KOPT-K1 (cell line): ENCODE results near the gene DNAJC4.

Experiments
- H3K27ac ChIP-seq: fragments of 200-600 bp; sonication (generic); 2 replicates; pipeline ENCODE4 v1.5.1; 2016; ENCODE audit warnings: antibody characterized with exemption, mild to moderate bottlenecking, low read depth, low read length; ENCODE audit not compliant: poor library complexity, severe bottlenecking
- H3K36me3 ChIP-seq: fragments of 200-600 bp; sonication (generic); 2 replicates; pipeline ENCODE4 v1.5.1; 2017; ENCODE audit warnings: antibody characterized with exemption, mild to moderate bottlenecking, low read length, moderate library complexity; ENCODE audit not compliant: insufficient read depth
- H3K9me3 ChIP-seq: fragments of 200-600 bp; sonication (generic); 2 replicates; pipeline ENCODE4 v1.5.1; 2017; ENCODE audit warnings: antibody characterized with exemption, low read length, mild to moderate bottlenecking; ENCODE audit not compliant: insufficient read depth, poor library complexity, severe bottlenecking

DNAJC4 gene

GRCh38 chr11:64251753-64252002 lies 21.3 kb downstream of the DNAJC4 start:
- Histone ChIP-seq H3K27ac (no peak overlapping the region), H3K9me3 (no peaks in the 10 kb centered on the region)

GRCh38 chr11:64252003-64252872 lies 21.9 kb downstream of the DNAJC4 start:
- peaks cover 7% of the 10 kb centered on the region; the same call in 1 of the 2 replicates for H3K36me3 ChIP-seq
- no peak overlapping the region for H3K27ac ChIP-seq
- H3K9me3 ChIP-seq = no peaks in the 10 kb centered on the region

More at GRCh38 chr11:64251753-64252002, 21.3 kb downstream of the DNAJC4 start:
- H3K36me3 ChIP-seq = peaks cover 6% of the 10 kb centered on the region; the same call in 1 of the 2 replicates

- H3K27ac ChIP-seq = no peak overlapping the region
These were observed 22.7 kb downstream of the DNAJC4 start for GRCh38 chr11:64253043-64253442.

GRCh38 chr11:64253481-64253880 lies 23.1 kb downstream of the DNAJC4 start:
- H3K9me3 ChIP-seq = no peaks in the 10 kb centered on the region
- H3K36me3 ChIP-seq = peaks cover 10% of the 10 kb centered on the region; the same call in 1 of the 2 replicates
- H3K27ac ChIP-seq = no peak overlapping the region

More at GRCh38 chr11:64253043-64253442, 22.7 kb downstream of the DNAJC4 start:
- Histone ChIP-seq H3K9me3 (no peaks in the 10 kb centered on the region), H3K36me3 (peaks cover 7% of the 10 kb centered on the region; the same call in 1 of the 2 replicates)

GRCh38 chr11:64254326-64254725 lies 24.0 kb downstream of the DNAJC4 start:
- no peak overlapping the region for H3K27ac ChIP-seq
- H3K36me3 ChIP-seq = peaks cover 14% of the 10 kb centered on the region; the same call in 1 of the 2 replicates

GRCh38 chr11:64255135-64256128 lies 25.1 kb downstream of the DNAJC4 start:
- no peaks in the 10 kb centered on the region for H3K9me3 ChIP-seq
- no peak overlapping the region for H3K27ac ChIP-seq
- H3K36me3 ChIP-seq = peaks cover 24% of the 10 kb centered on the region; the same call in 1 of the 2 replicates

More at GRCh38 chr11:64254326-64254725, 24.0 kb downstream of the DNAJC4 start:
- no peaks in the 10 kb centered on the region for H3K9me3 ChIP-seq

GRCh38 chr11:64256300-64256699 lies 26.0 kb downstream of the DNAJC4 start:
- Histone ChIP-seq H3K36me3 (peaks cover 24% of the 10 kb centered on the region; the same call in 1 of the 2 replicates), H3K9me3 (no peaks in the 10 kb centered on the region), H3K27ac (no peak overlapping the region)

GRCh38 chr11:64258356-64258755 lies 28.0 kb downstream of the DNAJC4 start:
- no peak overlapping the region for H3K27ac ChIP-seq
- peaks cover 24% of the 10 kb centered on the region; the same call in 1 of the 2 replicates for H3K36me3 ChIP-seq
- no peaks in the 10 kb centered on the region for H3K9me3 ChIP-seq

GRCh38 chr11:64258946-64259532 lies 28.7 kb downstream of the DNAJC4 start:
- H3K9me3 ChIP-seq = no peaks in the 10 kb centered on the region
- no peak overlapping the region for H3K27ac ChIP-seq
- peaks cover 24% of the 10 kb centered on the region; the same call in 1 of the 2 replicates for H3K36me3 ChIP-seq

GRCh38 chr11:64259533-64260067 lies 29.3 kb downstream of the DNAJC4 start:
- Histone ChIP-seq H3K27ac (no peak overlapping the region), H3K36me3 (peaks cover 24% of the 10 kb centered on the region; the same call in 1 of the 2 replicates), H3K9me3 (no peaks in the 10 kb centered on the region)

- no peaks in the 10 kb centered on the region for H3K9me3 ChIP-seq
- peaks cover 24% of the 10 kb centered on the region; the same call in 1 of the 2 replicates for H3K36me3 ChIP-seq
- no peak overlapping the region for H3K27ac ChIP-seq
These were observed 29.9 kb downstream of the DNAJC4 start for GRCh38 chr11:64260147-64260708.

GRCh38 chr11:64261556-64262080 lies 31.3 kb downstream of the DNAJC4 start:
- Histone ChIP-seq H3K9me3 (no peaks in the 10 kb centered on the region), H3K36me3 (peaks cover 19% of the 10 kb centered on the region; the same call in 1 of the 2 replicates), H3K27ac (no peak overlapping the region)

GRCh38 chr11:64262271-64263002 lies 32.1 kb downstream of the DNAJC4 start:
- Histone ChIP-seq H3K27ac (no peak overlapping the region), H3K36me3 (peaks cover 18% of the 10 kb centered on the region; the same call in 1 of the 2 replicates), H3K9me3 (no peaks in the 10 kb centered on the region)
